Endothelial cell of umbilical vein (primary cell): ENCODE measurements around the gene SMAD7. TPM values are rescaled to one million over a fixed set of nuclear protein-coding genes. Genes with fewer than 3 reads are reported as not detected.

Source experiments
- BruUV-seq: library from RNA; stranded (reverse); fragments of 400-500 nt; replicated peaks from 2 replicates; lab custom pipeline; 2021; lab: Mats Ljungman, UMichigan
- CTCF ChIA-PET: fragments of 300-600, 350-600 bp; sonication (Branson Sonifier 250); formaldehyde crosslinking; loops from one replicate; lab custom pipeline; 2021; ENCODE audit warnings: antibody characterized with exemption, inconsistent platforms; lab: Charles Lee
- POLR2A ChIA-PET: fragments of 300-600, 350-600 bp; sonication (Branson Sonifier 250); formaldehyde crosslinking; loops from one replicate; lab custom pipeline; 2021; ENCODE audit warnings: antibody characterized with exemption, inconsistent platforms; lab: Charles Lee
- DNase-seq: peaks from one replicate; pipeline ENCODE4 v3.0.0-alpha.2; 2011; ENCODE audit warnings: low read depth, low spot score
- FAIRE-seq: peaks from 2 replicates; lab custom pipeline; 2011; peaks lifted over from hg19 to GRCh38; lab: Jason Lieb, UNC
- H2AFZ ChIP-seq: 2 replicates; pipeline ENCODE4 v1.6.0; 2012; ENCODE audit warnings: low read depth, low read length, control low read depth, inconsistent platforms
- H3K27ac ChIP-seq: 2 replicates; pipeline ENCODE4 v1.5.1; 2011; ENCODE audit warnings: low read depth, mild to moderate bottlenecking, control low read depth, low read length, moderate library complexity; ENCODE audit not compliant: insufficient read depth
- H3K27me3 ChIP-seq, 2 experiments: 2 replicates each; pipeline versions ENCODE4 v1.6.0 to v1.6.1; 2011; ENCODE audit warnings: low read length in 2 of 2, mixed read lengths in 1 of 2; ENCODE audit not compliant: control insufficient read depth in 2 of 2, insufficient read depth in 2 of 2
- H3K36me3 ChIP-seq, 2 experiments: 2 replicates in 1 of 2; 3 replicates in 1 of 2; pipeline ENCODE4 v1.5.1; 2011; ENCODE audit warnings: low read length in 2 of 2, mild to moderate bottlenecking in 1 of 2, moderate library complexity in 1 of 2; ENCODE audit not compliant: control insufficient read depth in 2 of 2, insufficient read depth in 2 of 2; ENCODE audit errors: extremely low read depth in 1 of 2
- H3K4me1 ChIP-seq: 3 replicates; pipeline ENCODE4 v1.5.1; 2011; ENCODE audit warnings: mild to moderate bottlenecking, low read length; ENCODE audit not compliant: control insufficient read depth, insufficient read depth; ENCODE audit errors: extremely low read depth
- H3K4me2 ChIP-seq: 2 replicates; pipeline ENCODE4 v1.6.1; 2011; ENCODE audit warnings: low read length, control low read depth, mixed read lengths; ENCODE audit not compliant: insufficient read depth
- H3K4me3 ChIP-seq, 3 experiments: fragments of 200-600 bp in 1 of 3; sonication (generic), shearing (Covaris generic) in 1 of 3; replicated peaks in 1 of 3; 2 replicates each; pipeline ENCODE4 v1.5.1; 2011 to 2016; ENCODE audit warnings: control low read depth in 3 of 3, low read length in 3 of 3, mild to moderate bottlenecking in 2 of 3, inconsistent platforms in 1 of 3, low read depth in 1 of 3, moderate library complexity in 1 of 3; ENCODE audit not compliant: insufficient read depth in 1 of 3
- H3K79me2 ChIP-seq: 2 replicates; pipeline ENCODE4 v1.6.0; 2012; ENCODE audit warnings: low read length, inconsistent platforms; ENCODE audit not compliant: control insufficient read depth, insufficient read depth
- H3K9ac ChIP-seq: replicated peaks from 2 replicates; pipeline ENCODE3; 2011; ENCODE audit warnings: low read length, control low read depth; ENCODE audit not compliant: insufficient read depth; ENCODE audit errors: extremely low read depth
- H3K9me1 ChIP-seq: replicated peaks from 3 replicates; pipeline ENCODE4 v1.6.0; 2011; ENCODE audit warnings: mild to moderate bottlenecking, low read length; ENCODE audit not compliant: control insufficient read depth, insufficient read depth; ENCODE audit errors: extremely low read depth
- H3K9me3 ChIP-seq: replicated peaks from 2 replicates; pipeline ENCODE4 v1.5.1; 2012; ENCODE audit warnings: low read length, inconsistent platforms; ENCODE audit not compliant: control insufficient read depth, insufficient read depth
- H4K20me1 ChIP-seq: replicated peaks from 2 replicates; pipeline ENCODE3; 2011; ENCODE audit warnings: mild to moderate bottlenecking, low read length; ENCODE audit not compliant: control insufficient read depth, insufficient read depth; ENCODE audit errors: extremely low read depth
- EZH2 ChIP-seq: IDR thresholded peaks from 2 replicates; pipeline ENCODE4 v1.6.1; 2012; ENCODE audit warnings: borderline replicate concordance, low read depth, mild to moderate bottlenecking, moderate library complexity, low read length, inconsistent platforms; ENCODE audit not compliant: severe bottlenecking
- FOS ChIP-seq: IDR thresholded peaks from 2 replicates; pipeline ENCODE4 v1.6.1; 2011; ENCODE audit warnings: mild to moderate bottlenecking, low read length, moderate library complexity, borderline replicate concordance; ENCODE audit not compliant: insufficient read depth
- GATA2 ChIP-seq: IDR thresholded peaks from 2 replicates; pipeline ENCODE4 v1.7.0; 2011; ENCODE audit warnings: low read depth, mild to moderate bottlenecking, moderate library complexity, mixed read lengths, low read length; ENCODE audit not compliant: insufficient read length, insufficient read depth
- JUN ChIP-seq: IDR thresholded peaks from 2 replicates; pipeline ENCODE4 v1.6.1; 2011; ENCODE audit warnings: borderline replicate concordance, low read depth; ENCODE audit not compliant: insufficient read length, insufficient read depth
- MYC ChIP-seq: IDR thresholded peaks from one replicate; pipeline ENCODE4 v1.6.1; 2011; ENCODE audit warnings: mild to moderate bottlenecking, low read depth, low read length
- POLR2A ChIP-seq: IDR thresholded peaks from 2 replicates; pipeline ENCODE4 v1.6.1; 2012; ENCODE audit warnings: low read depth, mild to moderate bottlenecking, control low read depth, low read length
- dilution Hi-C: fragments of 300-500 bp; cut with MboI; formaldehyde crosslinking; loops from one replicate; pipeline ENCODE4 v1.15.0; 2019; ENCODE audit warnings: low sequenced_read_pairs; ENCODE audit not compliant: extremely low pct_ligation_motif_present
- intact Hi-C: fragments of 100-400 bp; cut with micrococcal nuclease; formaldehyde crosslinking; loops from one replicate; pipeline ENCODE4 v1.10.0; 2022
- polyA plus RNA-seq, 4 experiments: library from polyadenylated mRNA; depleted of rRNA in 3 of 4; stranded (reverse) in 3 of 4; unstranded in 1 of 4; fragments of >200 nt; gene quantifications; 2 replicates each; pipeline versions ENCODE4 v1.2.1 to v1.2.3, GENCODE V29; 2011 to 2012; ENCODE audit warnings: missing spikeins in 1 of 4
- total RNA-seq: library from RNA; stranded (reverse); gene quantifications from 2 replicates; pipeline ENCODE4 v1.2.3, GENCODE V29; 2021
- TF ChIP-seq, protein P1 (sequence below), 2 donors: IDR thresholded peaks; 1 replicate in 1 of 2; 2 replicates in 1 of 2; pipeline ENCODE4 v1.5.1; 2011; ENCODE audit warnings: low read length in 2 of 2, mild to moderate bottlenecking in 2 of 2, moderate library complexity in 2 of 2, control low read depth in 1 of 2, inconsistent platforms in 1 of 2, low read depth in 1 of 2; ENCODE audit not compliant: insufficient read depth in 1 of 2; ENCODE audit errors: extremely low read depth in 1 of 2
- TF ChIP-seq, protein P2 (sequence below): IDR thresholded peaks from 2 replicates; pipeline ENCODE4 v1.6.1; 2011; ENCODE audit not compliant: insufficient read depth, insufficient read length

The SMAD7 gene
- total and polyA plus RNA-seq, 2 donors (not counting 3 experiments of a cell fraction or from before 2014, with no cell fraction given) = 3.6 to 8.0 TPM

DNA sequence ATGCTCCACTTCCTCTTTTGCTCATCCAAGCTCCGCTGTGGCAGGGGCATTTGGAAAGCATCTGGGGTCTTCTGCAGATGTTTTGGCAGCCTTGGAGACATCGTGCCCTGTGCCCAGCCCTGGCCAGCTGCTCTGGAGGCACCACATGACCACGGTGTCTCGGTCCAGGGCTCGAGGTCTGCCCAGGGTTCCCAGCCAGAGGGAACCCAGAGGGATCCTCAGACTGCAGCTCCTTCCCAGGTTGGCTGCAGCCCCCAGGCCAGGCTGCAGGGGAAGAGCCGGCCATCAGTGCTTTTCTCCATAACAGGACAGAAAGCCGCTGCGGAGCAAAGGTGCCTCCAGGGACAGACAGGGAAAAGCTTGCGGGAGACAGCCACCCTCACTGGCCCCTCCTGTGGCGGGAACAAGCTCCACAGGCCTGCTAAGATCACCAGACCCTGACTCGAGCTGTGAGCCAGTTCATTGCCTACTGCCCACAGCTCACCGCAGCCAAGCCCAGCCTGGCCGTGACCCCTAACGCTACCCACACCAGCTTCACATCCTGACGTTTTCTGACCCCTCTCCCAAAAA, 74.7 kb downstream of the SMAD7 start:
- H4K20me1 ChIP-seq = no peaks in the 10 kb centered on the region
- no peaks in the 10 kb centered on the region for H3K79me2 ChIP-seq
- FAIRE-seq = no peak
- no peaks in the 10 kb centered on the region for H3K9me1 ChIP-seq
- TF ChIP-seq, protein P1, sequence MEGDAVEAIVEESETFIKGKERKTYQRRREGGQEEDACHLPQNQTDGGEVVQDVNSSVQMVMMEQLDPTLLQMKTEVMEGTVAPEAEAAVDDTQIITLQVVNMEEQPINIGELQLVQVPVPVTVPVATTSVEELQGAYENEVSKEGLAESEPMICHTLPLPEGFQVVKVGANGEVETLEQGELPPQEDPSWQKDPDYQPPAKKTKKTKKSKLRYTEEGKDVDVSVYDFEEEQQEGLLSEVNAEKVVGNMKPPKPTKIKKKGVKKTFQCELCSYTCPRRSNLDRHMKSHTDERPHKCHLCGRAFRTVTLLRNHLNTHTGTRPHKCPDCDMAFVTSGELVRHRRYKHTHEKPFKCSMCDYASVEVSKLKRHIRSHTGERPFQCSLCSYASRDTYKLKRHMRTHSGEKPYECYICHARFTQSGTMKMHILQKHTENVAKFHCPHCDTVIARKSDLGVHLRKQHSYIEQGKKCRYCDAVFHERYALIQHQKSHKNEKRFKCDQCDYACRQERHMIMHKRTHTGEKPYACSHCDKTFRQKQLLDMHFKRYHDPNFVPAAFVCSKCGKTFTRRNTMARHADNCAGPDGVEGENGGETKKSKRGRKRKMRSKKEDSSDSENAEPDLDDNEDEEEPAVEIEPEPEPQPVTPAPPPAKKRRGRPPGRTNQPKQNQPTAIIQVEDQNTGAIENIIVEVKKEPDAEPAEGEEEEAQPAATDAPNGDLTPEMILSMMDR (IDR thresholded peaks at IDR 0.05; ENCODE audit: extremely low read depth in 1 of 2, insufficient read depth in 1 of 2, low read depth in 1 of 2, low read length in 2 of 2) = peak in 1 of 2 donors; percentile 3
- TF ChIP-seq JUN (no peak), POLR2A (no peak), MYC (no peak), FOS (no peak), GATA2 (no peak), EZH2 (no peak)
- TF ChIP-seq, protein P2, sequence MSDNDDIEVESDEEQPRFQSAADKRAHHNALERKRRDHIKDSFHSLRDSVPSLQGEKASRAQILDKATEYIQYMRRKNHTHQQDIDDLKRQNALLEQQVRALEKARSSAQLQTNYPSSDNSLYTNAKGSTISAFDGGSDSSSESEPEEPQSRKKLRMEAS = no peak
- BruUV-seq = no TSS peak
- H3K27me3 ChIP-seq = no peaks in the 10 kb centered on the region
- no peak overlapping the region for H2AFZ ChIP-seq
- no peaks in the 10 kb centered on the region for H3K36me3 ChIP-seq
- no peaks in the 10 kb centered on the region for H3K9me3 ChIP-seq
- POLR2A ChIA-PET = no interaction called here
- no peak overlapping the region for H3K9ac ChIP-seq
- peaks cover 8% of the 10 kb centered on the region for H3K4me1 ChIP-seq
- intact Hi-C loops = no loop called here
- CTCF ChIA-PET = interaction anchor here (0.8 to 1.4 kb wide), 4 partner anchors 26 to 104 kb away, joined by 3 to 4 read pairs (median 3); no protein-coding TSS in a partner anchor
- no peak overlapping the region for H3K27ac ChIP-seq
- no peak for DNase-seq
- dilution Hi-C loops = no loop called here
- no peak overlapping the region for H3K4me2 ChIP-seq
- H3K4me3 ChIP-seq = no peak overlapping the region
